IMR-90 (cell line): ENCODE data around the gene POLR2E. TPM values are rescaled to one million over a fixed set of nuclear protein-coding genes. Genes with fewer than 3 reads are reported as not detected.

Source experiments
- ATAC-seq: fragments of 200-7000 bp; cut with Tn5 transposase; 2 replicates; pipeline ENCODE4 v1.9.1; 2020; ENCODE audit warnings: low read depth, mild to moderate bottlenecking, moderate library complexity
- BruUV-seq: library from RNA; stranded (reverse); fragments of 400-500 nt; replicated peaks from 2 replicates; lab custom pipeline; 2021; lab: Mats Ljungman, UMichigan
- CTCF ChIA-PET: fragments of 300-600 bp; formaldehyde crosslinking; extraction: SDS; loops from one replicate; lab custom pipeline; 2021; ENCODE audit warnings: antibody characterized with exemption; lab: Yijun Ruan, JAX
- POLR2A ChIA-PET: fragments of 300-600 bp; sonication (Branson Sonifier 250); formaldehyde crosslinking; loops from one replicate; lab custom pipeline; 2022; ENCODE audit warnings: antibody characterized with exemption; ENCODE audit not compliant: unreplicated experiment; lab: Charles Lee
- DNase-seq: peaks from one replicate; pipeline ENCODE4 v3.0.0; 2013
- H2AFZ ChIP-seq: replicated peaks from 2 replicates; pipeline ENCODE3; 2013; ENCODE audit warnings: low read length, mild to moderate bottlenecking; ENCODE audit not compliant: poor library complexity
- H2AK5ac ChIP-seq: 2 replicates; pipeline ENCODE4 v1.6.1; 2013; ENCODE audit warnings: low read depth, low read length, inconsistent platforms
- H2AK9ac ChIP-seq: replicated peaks from 2 replicates; pipeline ENCODE3; 2013; ENCODE audit warnings: mild to moderate bottlenecking, low read depth, low read length, moderate library complexity; ENCODE audit not compliant: poor library complexity
- H2BK120ac ChIP-seq: 2 replicates; pipeline ENCODE4 v1.6.1; 2013; ENCODE audit warnings: low read depth, low read length, inconsistent platforms
- H2BK15ac ChIP-seq: 3 replicates; pipeline ENCODE4 v1.6.1; 2013; ENCODE audit warnings: low read depth, low read length, inconsistent platforms
- H2BK20ac ChIP-seq: 2 replicates; pipeline ENCODE4 v1.6.1; 2013; ENCODE audit warnings: low read depth, mild to moderate bottlenecking, inconsistent platforms, low read length, moderate library complexity
- H2BK5ac ChIP-seq: 2 replicates; pipeline ENCODE4 v1.6.1; 2013; ENCODE audit warnings: mild to moderate bottlenecking, low read depth, low read length, inconsistent platforms; ENCODE audit not compliant: poor library complexity, severe bottlenecking
- H3K14ac ChIP-seq: replicated peaks from 2 replicates; pipeline ENCODE4 v1.6.1; 2013; ENCODE audit warnings: low read depth, low read length, inconsistent platforms
- H3K18ac ChIP-seq: 2 replicates; pipeline ENCODE4 v1.6.1; 2013; ENCODE audit warnings: low read depth, low read length, control low read depth
- H3K23ac ChIP-seq: 2 replicates; pipeline ENCODE4 v1.6.1; 2013; ENCODE audit warnings: low read depth, low read length, inconsistent platforms
- H3K27ac ChIP-seq: 2 replicates; pipeline ENCODE4 v1.5.1; 2013; ENCODE audit warnings: mild to moderate bottlenecking, control low read depth, low read length; ENCODE audit not compliant: insufficient read depth
- H3K27me3 ChIP-seq: 2 replicates; pipeline ENCODE4 v1.6.1; 2013; ENCODE audit warnings: low read length; ENCODE audit not compliant: control insufficient read depth, insufficient read depth
- H3K36me3 ChIP-seq: 2 replicates; pipeline ENCODE4 v1.6.1; 2013; ENCODE audit warnings: low read length, mixed read lengths; ENCODE audit not compliant: control insufficient read depth, insufficient read depth
- H3K4ac ChIP-seq: 2 replicates; pipeline ENCODE4 v1.6.1; 2013; ENCODE audit warnings: low read depth, low read length, inconsistent platforms
- H3K4me1 ChIP-seq: 2 replicates; pipeline ENCODE4 v1.6.1; 2013; ENCODE audit warnings: low read length, mixed read lengths; ENCODE audit not compliant: control insufficient read depth, insufficient read depth
- H3K4me2 ChIP-seq: 2 replicates; pipeline ENCODE4 v1.6.1; 2013; ENCODE audit warnings: low read depth, mild to moderate bottlenecking, control low read depth, low read length, moderate library complexity
- H3K4me3 ChIP-seq: 2 replicates; pipeline ENCODE4 v1.5.1; 2013; ENCODE audit warnings: low read depth, mild to moderate bottlenecking, control low read depth, low read length, moderate library complexity; ENCODE audit not compliant: insufficient read depth
- H3K56ac ChIP-seq: 2 replicates; pipeline ENCODE4 v1.6.1; 2013; ENCODE audit warnings: low read length, inconsistent platforms; ENCODE audit not compliant: insufficient read depth; ENCODE audit errors: extremely low read depth
- H3K79me1 ChIP-seq, 2 experiments: 2 replicates each; pipeline ENCODE4 v1.6.1; 2013; ENCODE audit warnings: low read length in 2 of 2, inconsistent platforms in 1 of 2, low read depth in 1 of 2
- H3K9ac ChIP-seq: 2 replicates; pipeline ENCODE4 v1.6.1; 2013; ENCODE audit warnings: low read depth, low read length, control low read depth
- H3K9me1 ChIP-seq: 2 replicates; pipeline ENCODE4 v1.6.1; 2013; ENCODE audit warnings: low read length, inconsistent platforms; ENCODE audit not compliant: insufficient read depth
- H3K9me3 ChIP-seq: 2 replicates; pipeline ENCODE4 v1.6.1; 2013; ENCODE audit warnings: low read length; ENCODE audit not compliant: control insufficient read depth, insufficient read depth
- H4K20me1 ChIP-seq: 2 replicates; pipeline ENCODE4 v1.6.1; 2013; ENCODE audit warnings: low read length, inconsistent platforms; ENCODE audit not compliant: insufficient read depth
- H4K5ac ChIP-seq: 2 replicates; pipeline ENCODE4 v1.6.1; 2013; ENCODE audit warnings: mild to moderate bottlenecking, low read depth, low read length, control low read depth
- H4K8ac ChIP-seq, 2 experiments: 2 replicates each; pipeline ENCODE4 v1.6.1; 2013; ENCODE audit warnings: low read depth in 2 of 2, low read length in 2 of 2, control low read depth in 1 of 2, inconsistent platforms in 1 of 2
- H4K91ac ChIP-seq: 2 replicates; pipeline ENCODE4 v1.6.1; 2013; ENCODE audit warnings: low read depth, low read length, inconsistent platforms; ENCODE audit not compliant: insufficient read depth
- BHLHE40 ChIP-seq: fragments of 150-350 bp; IDR thresholded peaks from 2 replicates; pipeline ENCODE4 v1.6.1; 2016; ENCODE audit warnings: mild to moderate bottlenecking, low read depth, low read length
- CHD1 ChIP-seq: IDR thresholded peaks from 2 replicates; pipeline ENCODE4 v1.6.1; 2012; ENCODE audit warnings: low read depth, low read length, improper control_type of control experiment
- MAZ ChIP-seq: IDR thresholded peaks from 2 replicates; pipeline ENCODE4 v1.6.1; 2012; ENCODE audit warnings: low read depth, mild to moderate bottlenecking, low read length, improper control_type of control experiment, moderate library complexity, borderline replicate concordance
- MXI1 ChIP-seq: IDR thresholded peaks from 2 replicates; pipeline ENCODE4 v1.6.1; 2012; ENCODE audit warnings: low read depth, mild to moderate bottlenecking, low read length, moderate library complexity, borderline replicate concordance
- NFE2L2 ChIP-seq: fragments of 150-350 bp; IDR thresholded peaks from 2 replicates; pipeline ENCODE4 v1.6.1; 2016; ENCODE audit warnings: low read depth, mild to moderate bottlenecking, low read length
- POLR2A ChIP-seq: IDR thresholded peaks from 2 replicates; pipeline ENCODE4 v1.6.1; 2012; ENCODE audit warnings: mild to moderate bottlenecking, low read depth, low read length
- RAD21 ChIP-seq: IDR thresholded peaks from 2 replicates; pipeline ENCODE4 v1.6.1; 2012; ENCODE audit warnings: low read length, improper control_type of control experiment
- SMC3 ChIP-seq: fragments of 150-350 bp; IDR thresholded peaks from 2 replicates; pipeline ENCODE4 v1.6.1; 2016; ENCODE audit warnings: low read depth, mild to moderate bottlenecking, antibody characterized with exemption, low read length, moderate library complexity
- WGBS, 2 experiments: methylation state at CpG; one replicate each; pipeline versions ENCODE4 v1.1.5 to v1.1.7; 2013; ENCODE audit warnings: missing lambda C conversion rate in 2 of 2; ENCODE audit not compliant: insufficient read length in 1 of 2; ENCODE audit errors: extremely low coverage in 2 of 2; 5-methylcytosine and 5-hydroxymethylcytosine counted together
- dilution Hi-C: fragments of 300-500 bp; cut with HindIII; formaldehyde crosslinking; loops from one replicate; pipeline ENCODE4 v1.14.3; 2018; ENCODE audit warnings: low sequenced_read_pairs; ENCODE audit not compliant: unreplicated experiment
- in situ Hi-C: fragments of 300-500 bp; cut with MboI; formaldehyde crosslinking; loops from 3 replicates; pipeline ENCODE4 v1.14.3; 2019; ENCODE audit warnings: low sequenced_read_pairs, inconsistent platforms, mixed read lengths
- intact Hi-C: fragments of 100-400 bp; cut with micrococcal nuclease; formaldehyde crosslinking; loops from 2 replicates; pipeline ENCODE4 v1.10.0; 2022
- polyA plus RNA-seq, 3 experiments: library from polyadenylated mRNA; depleted of rRNA; stranded (reverse); fragments of >200 nt; gene quantifications; 2 replicates each; pipeline ENCODE4 v1.2.3, GENCODE V29; 2012; ENCODE audit warnings: low replicate concordance in 1 of 3
- total RNA-seq: library from RNA; depleted of rRNA; stranded (reverse); fragments of >200 nt; gene quantifications from 2 replicates; pipeline ENCODE4 v1.2.3, GENCODE V29; 2012
- TF ChIP-seq, protein P1 (sequence below): fragments of 150-350 bp; IDR thresholded peaks from 2 replicates; pipeline ENCODE4 v1.6.1; 2017; ENCODE audit warnings: mild to moderate bottlenecking, antibody characterized with exemption, low read length, low read depth
- TF ChIP-seq, protein P2 (sequence below): conservative IDR thresholded peaks from 2 replicates; pipeline ENCODE4 v1.5.1; 2012; ENCODE audit warnings: mild to moderate bottlenecking, low read depth, low read length, improper control_type of control experiment
- TF ChIP-seq, protein P3 (sequence below): fragments of 150-350 bp; IDR thresholded peaks from 2 replicates; pipeline ENCODE4 v1.6.1; 2016; ENCODE audit warnings: low read depth, mild to moderate bottlenecking, low read length, moderate library complexity, borderline replicate concordance

POLR2E gene
- total and polyA plus RNA-seq, 2 of the 4 experiments (the other 2 are of a cell fraction) = 294 to 391 TPM

DNA sequence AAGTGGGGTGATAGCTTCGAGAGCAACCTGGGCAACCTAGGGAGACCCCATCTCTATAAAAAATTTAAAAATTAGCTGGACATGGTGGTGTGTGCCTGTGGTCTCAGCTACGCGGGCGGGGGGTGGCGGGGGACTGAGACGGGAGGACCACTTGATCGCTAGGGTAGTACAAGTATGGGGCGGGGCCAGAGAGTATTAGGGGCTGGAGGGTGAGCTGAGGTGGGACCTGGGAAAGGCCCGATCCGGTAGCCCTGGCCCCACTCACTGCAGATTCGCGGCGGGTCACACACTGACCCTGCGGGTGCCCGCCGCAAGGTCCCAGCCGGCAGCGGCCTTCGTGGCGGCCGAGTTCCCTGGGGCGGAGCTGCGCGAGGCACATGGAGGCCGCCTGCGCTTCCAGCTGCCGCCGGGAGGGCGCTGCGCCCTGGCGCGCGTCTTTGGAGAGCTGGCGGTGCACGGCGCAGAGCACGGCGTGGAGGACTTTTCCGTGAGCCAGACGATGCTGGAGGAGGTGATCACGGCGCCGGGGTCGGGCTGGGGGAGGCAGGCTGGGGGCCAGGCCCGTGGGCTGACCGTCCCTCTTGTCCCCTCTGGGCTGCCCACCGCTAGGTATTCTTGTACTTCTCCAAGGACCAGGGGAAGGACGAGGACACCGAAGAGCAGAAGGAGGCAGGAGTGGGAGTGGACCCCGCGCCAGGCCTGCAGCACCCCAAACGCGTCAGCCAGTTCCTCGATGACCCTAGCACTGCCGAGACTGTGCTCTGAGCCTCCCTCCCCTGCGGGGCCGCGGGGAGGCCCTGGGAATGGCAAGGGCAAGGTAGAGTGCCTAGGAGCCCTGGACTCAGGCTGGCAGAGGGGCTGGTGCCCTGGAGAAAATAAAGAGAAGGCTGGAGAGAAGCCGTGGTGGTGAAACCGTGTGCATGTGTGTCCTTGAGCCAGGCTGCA, 30.2 kb downstream of the POLR2E start:
- Histone ChIP-seq H4K8ac (no peak overlapping the region), H3K27me3 (peaks cover 27% of the 10 kb centered on the region), H2AFZ (peak overlapping the region; percentile 90), H2BK15ac (no peak overlapping the region), H2AK5ac (no peak overlapping the region), H3K9ac (no peak overlapping the region), H4K5ac (no peak overlapping the region), H2BK20ac (no peak overlapping the region), H3K79me1 (no peaks in the 10 kb centered on the region), H2BK5ac (no peak overlapping the region), H3K4me1 (peaks cover 3% of the 10 kb centered on the region; the same call in 1 of the 2 replicates), H3K36me3 (no peaks in the 10 kb centered on the region), H3K14ac (no peak overlapping the region), H3K4ac (0 out of 2 replicates have a peak overlapping the region, but pooled peaks have one; percentile 33), H3K56ac (no peak overlapping the region), H4K91ac (no peak overlapping the region), H4K20me1 (0 out of 2 replicates have a peak, but pooled peaks cover 6% of the 10 kb centered on the region), H3K27ac (no peak overlapping the region), H3K4me3 (no peak overlapping the region), H3K9me3 (no peaks in the 10 kb centered on the region; the same call in 1 of the 2 replicates), H3K23ac (no peak overlapping the region), H3K18ac (no peak overlapping the region), H2BK120ac (no peak overlapping the region), H2AK9ac (peak overlapping the region; percentile 85), H3K9me1 (no peaks in the 10 kb centered on the region), H3K4me2 (peak overlapping the region; percentile 52; the same call in 1 of the 2 replicates)
- peak; percentile 95 for ATAC-seq
- ChIA-PET CTCF (interaction anchor here (0.5 to 1.6 kb wide), 5 partner anchors 10 to 126 kb away, joined by 3 read pairs; no protein-coding TSS in a partner anchor), POLR2A (interaction anchor here (0.5 kb wide), 1 partner anchor 205 kb away, joined by 4 read pairs; no protein-coding TSS in a partner anchor)
- intact Hi-C loops (no loop called here), dilution Hi-C loops (no loop called here), in situ Hi-C loops (no loop called here)
- BruUV-seq = no TSS peak
- peak; percentile 68 for DNase-seq
- 5% methylated on average over 28 of the region's 60 CpGs; no CpG with 5 or more reads in 1 of the 2 experiments for WGBS, 2 experiments
- peak; percentile 48; the same call in 1 of the 2 replicates for TF ChIP-seq MXI1
- TF ChIP-seq POLR2A = no peak
- peak; percentile 14; the same call in 1 of the 2 replicates for TF ChIP-seq MAZ
- TF ChIP-seq SMC3 = peak; percentile 24; the same call in 1 of the 2 replicates
- no peak for TF ChIP-seq CHD1
- TF ChIP-seq BHLHE40 = no peak
- TF ChIP-seq, protein P1, sequence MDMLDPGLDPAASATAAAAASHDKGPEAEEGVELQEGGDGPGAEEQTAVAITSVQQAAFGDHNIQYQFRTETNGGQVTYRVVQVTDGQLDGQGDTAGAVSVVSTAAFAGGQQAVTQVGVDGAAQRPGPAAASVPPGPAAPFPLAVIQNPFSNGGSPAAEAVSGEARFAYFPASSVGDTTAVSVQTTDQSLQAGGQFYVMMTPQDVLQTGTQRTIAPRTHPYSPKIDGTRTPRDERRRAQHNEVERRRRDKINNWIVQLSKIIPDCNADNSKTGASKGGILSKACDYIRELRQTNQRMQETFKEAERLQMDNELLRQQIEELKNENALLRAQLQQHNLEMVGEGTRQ = peak; percentile 33; the same call in 1 of the 2 replicates
- TF ChIP-seq, protein P2, sequence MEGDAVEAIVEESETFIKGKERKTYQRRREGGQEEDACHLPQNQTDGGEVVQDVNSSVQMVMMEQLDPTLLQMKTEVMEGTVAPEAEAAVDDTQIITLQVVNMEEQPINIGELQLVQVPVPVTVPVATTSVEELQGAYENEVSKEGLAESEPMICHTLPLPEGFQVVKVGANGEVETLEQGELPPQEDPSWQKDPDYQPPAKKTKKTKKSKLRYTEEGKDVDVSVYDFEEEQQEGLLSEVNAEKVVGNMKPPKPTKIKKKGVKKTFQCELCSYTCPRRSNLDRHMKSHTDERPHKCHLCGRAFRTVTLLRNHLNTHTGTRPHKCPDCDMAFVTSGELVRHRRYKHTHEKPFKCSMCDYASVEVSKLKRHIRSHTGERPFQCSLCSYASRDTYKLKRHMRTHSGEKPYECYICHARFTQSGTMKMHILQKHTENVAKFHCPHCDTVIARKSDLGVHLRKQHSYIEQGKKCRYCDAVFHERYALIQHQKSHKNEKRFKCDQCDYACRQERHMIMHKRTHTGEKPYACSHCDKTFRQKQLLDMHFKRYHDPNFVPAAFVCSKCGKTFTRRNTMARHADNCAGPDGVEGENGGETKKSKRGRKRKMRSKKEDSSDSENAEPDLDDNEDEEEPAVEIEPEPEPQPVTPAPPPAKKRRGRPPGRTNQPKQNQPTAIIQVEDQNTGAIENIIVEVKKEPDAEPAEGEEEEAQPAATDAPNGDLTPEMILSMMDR = peak; percentile 68
- TF ChIP-seq NFE2L2 = no peak
- peak; percentile 42 for TF ChIP-seq RAD21
- TF ChIP-seq, protein P3, sequence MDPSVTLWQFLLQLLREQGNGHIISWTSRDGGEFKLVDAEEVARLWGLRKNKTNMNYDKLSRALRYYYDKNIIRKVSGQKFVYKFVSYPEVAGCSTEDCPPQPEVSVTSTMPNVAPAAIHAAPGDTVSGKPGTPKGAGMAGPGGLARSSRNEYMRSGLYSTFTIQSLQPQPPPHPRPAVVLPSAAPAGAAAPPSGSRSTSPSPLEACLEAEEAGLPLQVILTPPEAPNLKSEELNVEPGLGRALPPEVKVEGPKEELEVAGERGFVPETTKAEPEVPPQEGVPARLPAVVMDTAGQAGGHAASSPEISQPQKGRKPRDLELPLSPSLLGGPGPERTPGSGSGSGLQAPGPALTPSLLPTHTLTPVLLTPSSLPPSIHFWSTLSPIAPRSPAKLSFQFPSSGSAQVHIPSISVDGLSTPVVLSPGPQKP = no peak
